Thyroid gland (tissue), 4 donors: ENCODE measurements around the gene DCAF16. TPM values are rescaled to one million over a fixed set of nuclear protein-coding genes. Genes with fewer than 3 reads are reported as not detected.
"Not testable (repeated sequence)": the region's sequence is repeated elsewhere in the genome, so short reads cannot be mapped to it uniquely, and the experiment has no call there.

ENCODE experiments used
- DNase-seq, 2 donors: peaks; one replicate each; pipeline ENCODE4 v3.0.0-alpha.2; 2019
- H3K27ac ChIP-seq, 3 donors: fragments of 200-600 bp; sonication (generic); 1 replicate in 2 of 3; 2 replicates in 1 of 3; pipeline ENCODE4 v1.5.1; 2016 to 2019; ENCODE audit warnings: mild to moderate bottlenecking in 1 of 3, moderate library complexity in 1 of 3
- H3K27me3 ChIP-seq: fragments of 200-600 bp; sonication (generic); one replicate; pipeline ENCODE4 v1.5.1; 2019
- H3K36me3 ChIP-seq, 2 donors: fragments of 200-600 bp; sonication (generic); one replicate each; pipeline ENCODE4 v1.5.1; 2016 to 2019
- H3K4me1 ChIP-seq, 2 donors: fragments of 200-600 bp; sonication (generic); one replicate each; pipeline ENCODE4 v1.5.1; 2017 to 2019
- H3K4me3 ChIP-seq, 3 donors: fragments of 200-600 bp; sonication (generic); replicated peaks in 1 of 3; 1 replicate in 2 of 3; 2 replicates in 1 of 3; pipeline ENCODE4 v1.5.1; 2016; ENCODE audit warnings: mild to moderate bottlenecking in 1 of 3
- H3K9me3 ChIP-seq: fragments of 200-600 bp; sonication (generic); one replicate; pipeline ENCODE4 v1.5.1; 2017
- CTCF ChIP-seq, 6 experiments: fragments of 200-600 bp in 3 of 6; fragments of 450-650 bp in 3 of 6; sonication (generic) in 3 of 6; IDR thresholded peaks; one replicate each; pipeline ENCODE4 v1.5.1; 2016 to 2019; ENCODE audit warnings: antibody characterized with exemption in 6 of 6, mild to moderate bottlenecking in 2 of 6, inconsistent platforms in 1 of 6, moderate library complexity in 1 of 6
- POLR2A ChIP-seq, 2 donors: fragments of 450-650 bp; IDR thresholded peaks; one replicate each; pipeline ENCODE4 v1.6.1; 2017; ENCODE audit warnings: antibody characterized with exemption in 2 of 2, mild to moderate bottlenecking in 2 of 2, moderate library complexity in 1 of 2
- WGBS, 2 donors: methylation state at CpG; one replicate each; pipeline ENCODE4 v1.1.5; 2017; 5-methylcytosine and 5-hydroxymethylcytosine counted together
- intact Hi-C: fragments of 100-400 bp; cut with DNase I; formaldehyde crosslinking; loops from one replicate; pipeline ENCODE4 v1.15.1; 2023
- total RNA-seq, 4 donors: library from RNA; depleted of rRNA; stranded (reverse); fragments of >200 nt; gene quantifications; one replicate each; pipeline ENCODE4 v1.2.3, GENCODE V29; 2016

Gene DCAF16
- 10 to 100 TPM; 26.2 to 79.1 (median 42.9) TPM for total RNA-seq

GRCh38 chr4:17810260-17811077 is at the start of gene DCAF16, which contains the start of gene NCAPG:
DCAF16 (minus strand) TSS chr4:17810757; CDS start chr4:17804141, 6,616 bp downstream.
NCAPG (plus strand) TSS chr4:17810979; CDS start chr4:17811078, 99 bp downstream.
- no peaks in the 10 kb centered on the region for H3K27me3 ChIP-seq
- H3K9me3 ChIP-seq, result no peaks in the 10 kb centered on the region
- peak within 1 kb of the TSS; percentile 92 to 97 (median 96) for H3K27ac ChIP-seq
- no peak for TF ChIP-seq CTCF (IDR thresholded peaks at IDR 0.05)
- TF ChIP-seq POLR2A (IDR thresholded peaks at IDR 0.05), result peak in 1 of 2 donors; percentile 98
- DNase-seq, result peak; percentile 99
- peak within 1 kb of the TSS; percentile 55 to 97 (median 63) for H3K4me3 ChIP-seq
- 0 to 1% methylated on average over 34 of the region's 69 CpGs for WGBS, 2 donors
- H3K4me1 ChIP-seq, result peaks cover 26 to 30% of the 10 kb centered on the region in 2 donors
- intact Hi-C loops, result loop anchor here (10.0 kb wide), 1 partner anchor 784 kb away; no protein-coding TSS in a partner anchor
- H3K36me3 ChIP-seq, result no peaks in the 10 kb centered on the region

- H3K4me1 ChIP-seq, result no peaks in the 10 kb centered on the region
- no peak overlapping the region for H3K27ac ChIP-seq
- no peak overlapping the region for H3K4me3 ChIP-seq
- H3K27me3 ChIP-seq, result no peaks in the 10 kb centered on the region
- TF ChIP-seq CTCF (IDR thresholded peaks at IDR 0.05), result no peak
- WGBS, 2 donors, result 95 to 96% methylated on average over 5 of the region's 5 CpGs
- H3K36me3 ChIP-seq, result no peaks in the 10 kb centered on the region
- H3K9me3 ChIP-seq, result no peaks in the 10 kb centered on the region
- intact Hi-C loops, result no loop called here
- DNase-seq, result no peak
Observed at GRCh38 chr4:17859793-17860406, 49.3 kb upstream of the DCAF16 start.

GRCh38 chr4:17854036-17854435 is 43.5 kb upstream of the DCAF16 start:
- no peak overlapping the region for H3K4me3 ChIP-seq
- intact Hi-C loops, result no loop called here
- DNase-seq, result no peak
- no peaks in the 10 kb centered on the region for H3K27me3 ChIP-seq
- 91 to 93% methylated on average over 3 of the region's 3 CpGs for WGBS, 2 donors
- H3K27ac ChIP-seq, result no peak overlapping the region
- TF ChIP-seq POLR2A (IDR thresholded peaks at IDR 0.05) (no peak), CTCF (IDR thresholded peaks at IDR 0.05) (no peak)
- H3K36me3 ChIP-seq, result no peaks in the 10 kb centered on the region
- H3K9me3 ChIP-seq, result no peaks in the 10 kb centered on the region
- H3K4me1 ChIP-seq, result no peaks in the 10 kb centered on the region

- H3K9me3 ChIP-seq, result no peaks in the 10 kb centered on the region
- TF ChIP-seq POLR2A (IDR thresholded peaks at IDR 0.05) (no peak), CTCF (IDR thresholded peaks at IDR 0.05) (no peak)
- H3K4me1 ChIP-seq, result no peaks in the 10 kb centered on the region
- no peak for DNase-seq
- no peaks in the 10 kb centered on the region for H3K27me3 ChIP-seq
- H3K4me3 ChIP-seq, result no peak overlapping the region
- no peaks in the 10 kb centered on the region for H3K36me3 ChIP-seq
- H3K27ac ChIP-seq, result no peak overlapping the region
- intact Hi-C loops, result no loop called here
Observed at GRCh38 chr4:17851959-17852358, 41.4 kb upstream of the DCAF16 start.

GRCh38 chr4:17850295-17850694 is 39.7 kb upstream of the DCAF16 start:
- H3K9me3 ChIP-seq, H3K27ac ChIP-seq, H3K27me3 ChIP-seq, H3K36me3 ChIP-seq, H3K4me3 ChIP-seq, DNase-seq, H3K4me1 ChIP-seq, intact Hi-C loops: not testable (repeated sequence)
- 100% methylated on average over 1 of the region's 1 CpG for WGBS, 2 donors
